Measurements from ENCODE around the gene HACD3. TPM values are rescaled to one million over a fixed set of nuclear protein-coding genes. Genes with fewer than 3 reads are reported as not detected.

The HACD3 gene
- total and polyA plus RNA-seq, 11 donors, result 3.2 to 16.7 (median 9.8) TPM

DNA sequence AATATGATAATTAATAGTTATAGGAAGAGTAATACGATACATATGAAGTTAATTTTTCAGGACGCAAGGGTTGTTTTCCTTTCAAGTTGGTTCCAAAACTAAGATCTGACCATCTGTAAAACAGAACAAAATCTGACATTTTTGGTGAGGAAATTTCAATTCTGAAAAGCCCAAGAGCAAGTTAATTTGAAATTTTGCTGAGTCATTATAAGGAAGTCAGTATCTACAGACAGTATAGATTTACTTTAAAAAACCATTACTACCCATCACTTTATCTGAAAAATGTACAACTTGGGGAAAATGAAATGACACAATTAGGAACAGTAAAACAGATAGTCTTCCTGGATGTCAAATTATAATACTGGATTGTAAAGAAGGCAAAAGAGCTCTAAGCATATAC lies 68.2 kb downstream of the HACD3 start:
- 95 to 98% (median 96%) methylated on average over 2 of the region's 2 CpGs for WGBS, 4 donors
- intact Hi-C loops (cut with DNase I), result no loop called here
- DNase-seq, result no peak

GRCh38 chr15:65599677-65600076 lies 69.4 kb downstream of the HACD3 start:
- no peak for ATAC-seq
- intact Hi-C loops (cut with DNase I), result no loop called here
- 94 to 98% (median 96%) methylated on average over 5 of the region's 5 CpGs for WGBS, 4 donors

More for the DNA sequence above, 68.2 kb downstream of the HACD3 start:
- no peak overlapping the region for H3K27ac ChIP-seq
- TF ChIP-seq, protein P1, sequence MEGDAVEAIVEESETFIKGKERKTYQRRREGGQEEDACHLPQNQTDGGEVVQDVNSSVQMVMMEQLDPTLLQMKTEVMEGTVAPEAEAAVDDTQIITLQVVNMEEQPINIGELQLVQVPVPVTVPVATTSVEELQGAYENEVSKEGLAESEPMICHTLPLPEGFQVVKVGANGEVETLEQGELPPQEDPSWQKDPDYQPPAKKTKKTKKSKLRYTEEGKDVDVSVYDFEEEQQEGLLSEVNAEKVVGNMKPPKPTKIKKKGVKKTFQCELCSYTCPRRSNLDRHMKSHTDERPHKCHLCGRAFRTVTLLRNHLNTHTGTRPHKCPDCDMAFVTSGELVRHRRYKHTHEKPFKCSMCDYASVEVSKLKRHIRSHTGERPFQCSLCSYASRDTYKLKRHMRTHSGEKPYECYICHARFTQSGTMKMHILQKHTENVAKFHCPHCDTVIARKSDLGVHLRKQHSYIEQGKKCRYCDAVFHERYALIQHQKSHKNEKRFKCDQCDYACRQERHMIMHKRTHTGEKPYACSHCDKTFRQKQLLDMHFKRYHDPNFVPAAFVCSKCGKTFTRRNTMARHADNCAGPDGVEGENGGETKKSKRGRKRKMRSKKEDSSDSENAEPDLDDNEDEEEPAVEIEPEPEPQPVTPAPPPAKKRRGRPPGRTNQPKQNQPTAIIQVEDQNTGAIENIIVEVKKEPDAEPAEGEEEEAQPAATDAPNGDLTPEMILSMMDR (IDR thresholded peaks at IDR 0.05), result no peak
- no peak for TF ChIP-seq POLR2A (IDR thresholded peaks at IDR 0.05)
- no peaks in the 10 kb centered on the region for H3K9me3 ChIP-seq
- no peak for ATAC-seq
- H3K4me1 ChIP-seq, result peaks cover 0 to 6% (median 0%) of the 10 kb centered on the region in 12 donors
- no peaks in the 10 kb centered on the region for H3K27me3 ChIP-seq
- no peak overlapping the region for H3K4me3 ChIP-seq
- H3K36me3 ChIP-seq, result peaks cover 2 to 100% (median 90%) of the 10 kb centered on the region in 9 donors

DNA sequence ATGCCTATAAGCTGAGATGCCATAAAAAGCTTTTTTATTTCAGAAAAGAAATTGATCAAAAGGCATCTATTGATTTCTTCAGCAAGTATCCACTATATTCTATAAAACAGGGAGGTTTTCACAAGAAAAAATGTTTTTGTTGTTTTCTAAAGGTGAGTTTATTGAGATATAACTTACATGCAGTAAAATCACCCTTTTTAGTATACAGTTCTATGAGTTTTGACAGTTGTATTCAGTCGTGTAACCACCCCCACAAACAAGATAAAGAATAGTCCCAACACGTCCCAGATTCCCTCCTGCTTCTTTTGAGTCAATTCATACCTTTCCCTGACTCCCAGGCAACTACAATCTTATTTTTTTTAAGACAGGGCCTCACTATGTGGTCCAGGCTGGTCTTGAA lies 72.9 kb downstream of the HACD3 start:
- WGBS, 4 donors, result 67 to 82% (median 79%) methylated on average over 2 of the region's 2 CpGs
- peaks cover 2 to 80% (median 64%) of the 10 kb centered on the region in 9 donors for H3K36me3 ChIP-seq
- ATAC-seq (no peak), DNase-seq (no peak)
- no peaks in the 10 kb centered on the region for H3K9me3 ChIP-seq
- H3K4me3 ChIP-seq, result no peak overlapping the region
- H3K27ac ChIP-seq, result no peak overlapping the region
- peaks cover 0 to 6% (median 0%) of the 10 kb centered on the region in 12 donors for H3K4me1 ChIP-seq
- TF ChIP-seq, protein P1 (IDR thresholded peaks at IDR 0.05), result no peak
- no peak for TF ChIP-seq POLR2A (IDR thresholded peaks at IDR 0.05)
- intact Hi-C loops (cut with DNase I), result no loop called here
- H3K27me3 ChIP-seq, result no peaks in the 10 kb centered on the region

More at GRCh38 chr15:65599677-65600076, 69.4 kb downstream of the HACD3 start:
- Histone ChIP-seq H3K27ac (no peak overlapping the region), H3K4me3 (no peak overlapping the region), H3K36me3 (peaks cover 2 to 100% (median 90%) of the 10 kb centered on the region in 9 donors), H3K9me3 (no peaks in the 10 kb centered on the region), H3K4me1 (peaks cover 0 to 6% (median 0%) of the 10 kb centered on the region in 12 donors), H3K27me3 (no peaks in the 10 kb centered on the region)
- TF ChIP-seq, protein P1 (IDR thresholded peaks at IDR 0.05), result no peak
- DNase-seq, result no peak

GRCh38 chr15:65603559-65603958 lies 73.3 kb downstream of the HACD3 start:
- intact Hi-C loops (cut with DNase I), result no loop called here
- ATAC-seq (no peak), DNase-seq (no peak)
- no peak for TF ChIP-seq POLR2A (IDR thresholded peaks at IDR 0.05)
- TF ChIP-seq, protein P1 (IDR thresholded peaks at IDR 0.05), result no peak
- 86 to 100% (median 99%) methylated on average over 1 of the region's 1 CpG for WGBS, 4 donors
- H3K36me3 ChIP-seq, result peaks cover 2 to 76% (median 60%) of the 10 kb centered on the region in 9 donors
- H3K9me3 ChIP-seq, result no peaks in the 10 kb centered on the region
- H3K4me1 ChIP-seq, result peaks cover 0 to 6% (median 0%) of the 10 kb centered on the region in 12 donors
- no peak overlapping the region for H3K27ac ChIP-seq
- no peak overlapping the region for H3K4me3 ChIP-seq
- no peaks in the 10 kb centered on the region for H3K27me3 ChIP-seq
